ENCODE measurements around the gene RIMS3. TPM values are rescaled to one million over a fixed set of nuclear protein-coding genes. Genes with fewer than 3 reads are reported as not detected.

Gene RIMS3
- total RNA-seq, 4 donors from 2014 or later: 2.5 to 6.6 (median 5.4) TPM

DNA sequence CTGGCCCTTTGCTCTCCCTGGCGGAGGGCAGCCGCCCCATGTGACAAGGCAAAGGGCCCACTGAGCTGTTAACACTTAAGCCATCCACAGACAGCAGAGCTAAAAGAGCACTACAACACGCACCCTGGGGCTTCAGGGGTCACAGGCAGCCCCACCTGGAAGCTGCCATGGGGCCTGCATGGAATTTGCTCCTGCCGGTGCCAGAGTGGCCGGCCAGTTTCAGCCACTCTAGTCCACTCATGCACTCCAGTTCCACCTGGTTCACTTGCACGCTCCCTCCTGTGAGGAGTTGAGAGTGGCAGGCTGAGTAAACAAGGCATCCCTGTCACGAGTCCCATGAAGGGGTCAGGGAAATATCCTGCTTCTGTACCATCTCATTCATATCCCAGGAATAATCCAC is 55.3 kb downstream of the RIMS3 start:
- Histone ChIP-seq H3K4me1 (no peaks in the 10 kb centered on the region), H3K27me3 (no peaks in the 10 kb centered on the region), H3K9me3 (no peaks in the 10 kb centered on the region), H3K4me3 (no peak overlapping the region), H3K36me3 (no peaks in the 10 kb centered on the region), H3K27ac (no peak overlapping the region)
- no peak for TF ChIP-seq POLR2A (IDR thresholded peaks at IDR 0.05)
- TF ChIP-seq, protein P1, sequence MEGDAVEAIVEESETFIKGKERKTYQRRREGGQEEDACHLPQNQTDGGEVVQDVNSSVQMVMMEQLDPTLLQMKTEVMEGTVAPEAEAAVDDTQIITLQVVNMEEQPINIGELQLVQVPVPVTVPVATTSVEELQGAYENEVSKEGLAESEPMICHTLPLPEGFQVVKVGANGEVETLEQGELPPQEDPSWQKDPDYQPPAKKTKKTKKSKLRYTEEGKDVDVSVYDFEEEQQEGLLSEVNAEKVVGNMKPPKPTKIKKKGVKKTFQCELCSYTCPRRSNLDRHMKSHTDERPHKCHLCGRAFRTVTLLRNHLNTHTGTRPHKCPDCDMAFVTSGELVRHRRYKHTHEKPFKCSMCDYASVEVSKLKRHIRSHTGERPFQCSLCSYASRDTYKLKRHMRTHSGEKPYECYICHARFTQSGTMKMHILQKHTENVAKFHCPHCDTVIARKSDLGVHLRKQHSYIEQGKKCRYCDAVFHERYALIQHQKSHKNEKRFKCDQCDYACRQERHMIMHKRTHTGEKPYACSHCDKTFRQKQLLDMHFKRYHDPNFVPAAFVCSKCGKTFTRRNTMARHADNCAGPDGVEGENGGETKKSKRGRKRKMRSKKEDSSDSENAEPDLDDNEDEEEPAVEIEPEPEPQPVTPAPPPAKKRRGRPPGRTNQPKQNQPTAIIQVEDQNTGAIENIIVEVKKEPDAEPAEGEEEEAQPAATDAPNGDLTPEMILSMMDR (IDR thresholded peaks at IDR 0.05): no peak
- peak in 1 of 3 donors; percentile 39 for DNase-seq

DNA sequence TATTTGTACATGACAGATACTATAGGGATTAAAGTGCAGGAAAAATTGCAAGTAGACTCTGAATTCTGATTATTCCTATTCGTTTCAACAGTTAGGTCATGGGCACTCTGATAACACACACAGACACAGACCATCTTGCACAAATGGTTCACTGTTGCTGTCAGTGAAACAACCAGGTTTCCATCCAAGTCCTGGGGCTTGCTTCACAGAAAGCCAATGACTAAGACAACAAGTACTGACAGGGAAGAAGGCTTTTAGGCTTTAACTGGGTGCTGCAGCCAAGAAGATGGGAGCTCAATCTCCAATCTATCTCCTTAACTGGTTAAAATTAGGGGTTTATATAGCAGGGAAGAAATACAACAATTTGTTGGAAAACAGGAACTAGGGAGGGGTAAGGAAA is 57.6 kb downstream of the RIMS3 start:
- H3K27ac ChIP-seq: no peak overlapping the region
- H3K9me3 ChIP-seq: no peaks in the 10 kb centered on the region
- H3K4me3 ChIP-seq: no peak overlapping the region
- no peaks in the 10 kb centered on the region for H3K36me3 ChIP-seq
- no peaks in the 10 kb centered on the region for H3K27me3 ChIP-seq
- DNase-seq: no peak
- no peaks in the 10 kb centered on the region for H3K4me1 ChIP-seq
- TF ChIP-seq, protein P1 (IDR thresholded peaks at IDR 0.05): no peak
- no peak for TF ChIP-seq POLR2A (IDR thresholded peaks at IDR 0.05)

DNA sequence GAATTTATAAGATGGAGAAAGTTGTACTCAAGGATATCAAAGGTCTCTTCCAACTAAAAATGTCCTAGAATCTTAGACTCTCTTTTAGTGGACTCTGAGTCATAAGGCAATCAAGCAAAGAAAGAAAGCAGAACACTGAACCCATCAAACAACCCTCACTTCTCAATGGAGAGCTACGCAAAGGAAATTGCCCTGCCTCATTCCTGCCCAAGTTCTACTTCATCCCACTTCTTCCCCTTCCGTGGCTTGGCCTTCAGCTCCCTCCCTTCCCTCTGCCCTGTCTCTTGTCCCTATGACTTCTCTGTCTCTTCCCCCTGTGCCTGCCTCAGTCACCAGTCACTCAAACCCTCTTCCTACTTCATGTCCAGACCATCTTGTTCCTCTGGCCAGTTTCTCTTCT is 58.5 kb downstream of the RIMS3 start:
- TF ChIP-seq, protein P1 (IDR thresholded peaks at IDR 0.05): no peak
- TF ChIP-seq POLR2A (IDR thresholded peaks at IDR 0.05): no peak
- DNase-seq: no peak
- H3K36me3 ChIP-seq: no peaks in the 10 kb centered on the region

DNA sequence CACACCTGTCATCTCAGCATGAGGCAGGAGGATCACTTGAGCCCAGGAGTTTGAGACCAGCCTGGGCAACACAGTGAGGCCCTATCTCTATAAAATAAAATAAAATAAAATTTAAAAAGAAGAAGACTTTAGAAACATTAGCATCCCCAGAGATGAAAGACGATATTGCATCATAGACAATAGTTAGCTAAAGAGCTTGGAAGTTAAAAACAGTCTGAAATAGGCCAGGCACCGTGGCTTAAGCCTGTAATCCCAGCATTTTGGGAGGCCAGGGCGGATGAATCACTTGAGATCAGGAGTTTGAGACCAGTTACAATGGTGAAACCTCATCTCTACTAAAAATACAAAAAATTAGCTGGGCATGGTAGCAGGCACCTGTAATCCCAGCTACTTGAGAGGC is 59.3 kb downstream of the RIMS3 start:
- H3K36me3 ChIP-seq: no peaks in the 10 kb centered on the region

More for the DNA sequence above, 58.5 kb downstream of the RIMS3 start:
- Histone ChIP-seq H3K4me3 (no peak overlapping the region), H3K27ac (no peak overlapping the region), H3K9me3 (no peaks in the 10 kb centered on the region), H3K4me1 (no peaks in the 10 kb centered on the region), H3K27me3 (no peaks in the 10 kb centered on the region)

DNA sequence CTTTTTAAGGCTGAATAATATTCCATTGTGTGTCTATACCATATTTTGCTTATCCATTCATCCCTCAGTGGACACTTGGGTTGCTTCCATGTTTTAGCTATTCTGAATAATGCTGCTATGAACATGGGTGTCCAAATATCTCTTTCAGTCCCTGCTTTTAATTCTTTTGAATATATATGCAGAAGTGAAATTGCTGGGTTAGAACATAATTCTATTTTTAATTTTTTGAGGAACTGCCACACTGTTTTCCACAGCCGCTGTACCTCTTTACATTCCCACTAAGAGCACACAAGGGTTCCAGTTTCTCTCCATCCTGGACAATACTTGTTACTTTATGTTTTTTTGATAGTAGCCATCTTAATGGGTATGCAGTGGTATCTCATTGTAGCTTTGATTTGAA is 65.6 kb downstream of the RIMS3 start:
- no peak for DNase-seq
- TF ChIP-seq POLR2A (IDR thresholded peaks at IDR 0.05): no peak
- TF ChIP-seq, protein P1 (IDR thresholded peaks at IDR 0.05): no peak
- Histone ChIP-seq H3K27me3 (no peaks in the 10 kb centered on the region), H3K9me3 (no peaks in the 10 kb centered on the region), H3K36me3 (no peaks in the 10 kb centered on the region), H3K4me1 (no peaks in the 10 kb centered on the region), H3K4me3 (no peak overlapping the region), H3K27ac (no peak overlapping the region)

More for the DNA sequence above, 59.3 kb downstream of the RIMS3 start:
- no peaks in the 10 kb centered on the region for H3K27me3 ChIP-seq
- TF ChIP-seq POLR2A (IDR thresholded peaks at IDR 0.05): no peak
- TF ChIP-seq, protein P1 (IDR thresholded peaks at IDR 0.05): no peak
- no peak overlapping the region for H3K4me3 ChIP-seq
- DNase-seq: no peak
- H3K9me3 ChIP-seq: no peaks in the 10 kb centered on the region
- H3K27ac ChIP-seq: no peak overlapping the region
- no peaks in the 10 kb centered on the region for H3K4me1 ChIP-seq

DNA sequence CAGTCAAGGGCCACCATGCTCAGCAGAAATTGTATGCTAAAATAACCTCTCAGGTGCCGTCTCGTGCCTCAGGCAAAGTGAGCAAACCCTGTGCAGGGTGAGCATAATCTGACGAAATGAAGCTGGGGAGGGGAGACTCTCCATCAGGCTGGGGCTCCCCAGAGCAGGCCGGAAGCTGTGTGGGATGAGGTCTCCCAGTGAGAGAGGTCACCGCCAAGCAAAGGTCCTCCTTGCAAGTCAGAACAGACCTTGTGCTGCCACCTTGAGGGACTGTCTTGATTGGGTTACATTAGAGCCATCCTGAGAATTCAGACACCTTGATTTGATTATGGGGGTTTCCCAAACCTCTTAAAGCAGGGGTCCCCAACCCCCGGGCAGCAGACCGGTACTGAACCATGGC is 69.9 kb downstream of the RIMS3 start:
- Histone ChIP-seq H3K27ac (no peak overlapping the region), H3K9me3 (no peaks in the 10 kb centered on the region), H3K4me3 (no peak overlapping the region), H3K27me3 (no peaks in the 10 kb centered on the region), H3K4me1 (no peaks in the 10 kb centered on the region), H3K36me3 (no peaks in the 10 kb centered on the region)
- TF ChIP-seq, protein P1 (IDR thresholded peaks at IDR 0.05): no peak
- TF ChIP-seq POLR2A (IDR thresholded peaks at IDR 0.05): no peak
- no peak for DNase-seq

All from Peyer's patch (tissue), 4 donors.